Activated naive CD8-positive, alpha-beta T cell treated with anti-CD3 and anti-CD28 coated beads, Interleukin-2, amount 50 U/mL, for 24 hours (primary cell): ENCODE data around the gene PDE4B.

Source experiments
- ATAC-seq: fragments of 150-1000 bp; cut with Tn5 transposase; one replicate; pipeline ENCODE4 v1.10.0; 2021
- DNase-seq: peaks from one replicate; pipeline ENCODE4 v3.0.0; 2021
- H3K27ac Mint-ChIP-seq: one replicate; pipeline ENCODE4 v1.8.0; 2021; ENCODE audit warnings: mild to moderate bottlenecking, mixed read lengths
- H3K27me3 Mint-ChIP-seq: one replicate; pipeline ENCODE4 v1.8.0; 2021; ENCODE audit warnings: mixed read lengths
- H3K36me3 Mint-ChIP-seq: one replicate; pipeline ENCODE4 v1.8.0; 2021; ENCODE audit warnings: low read depth, mixed read lengths
- H3K4me1 Mint-ChIP-seq: one replicate; pipeline ENCODE4 v1.8.0; 2021; ENCODE audit warnings: mixed read lengths
- H3K4me3 Mint-ChIP-seq: one replicate; pipeline ENCODE4 v1.8.0; 2021; ENCODE audit warnings: mild to moderate bottlenecking, moderate library complexity, mixed read lengths
- H3K9me3 Mint-ChIP-seq: one replicate; pipeline ENCODE4 v1.8.0; 2021; ENCODE audit warnings: mixed read lengths

Gene PDE4B

GRCh38 chr1:66337249-66337648 lies 544.6 kb downstream of the PDE4B start:
- Mint-ChIP-seq H3K27me3 (no peaks in the 10 kb centered on the region), H3K36me3 (peaks cover 43% of the 10 kb centered on the region), H3K4me3 (peak overlapping the region; percentile 94), H3K27ac (peak overlapping the region; percentile 93), H3K9me3 (no peaks in the 10 kb centered on the region), H3K4me1 (peaks cover 74% of the 10 kb centered on the region)
- ATAC-seq (no peak), DNase-seq (no peak)

DNA sequence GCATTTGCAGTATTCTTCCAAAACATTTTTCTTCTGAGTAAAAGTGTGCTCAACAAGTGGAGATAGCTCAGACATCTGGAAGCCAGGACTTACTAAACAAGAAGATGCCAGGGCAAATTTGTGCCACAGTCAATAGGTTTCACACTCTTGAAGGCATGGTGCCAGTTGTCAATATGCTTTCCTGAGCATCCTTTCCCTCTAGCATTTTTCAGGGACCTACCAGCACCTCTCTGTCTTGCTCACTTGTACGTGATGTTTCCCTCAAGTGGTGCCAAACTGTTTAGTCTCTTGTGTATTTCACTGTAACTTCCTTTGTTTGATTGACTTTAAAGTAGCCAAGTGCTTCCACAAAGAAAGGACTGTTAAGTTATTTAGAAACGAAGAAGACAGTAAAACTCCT lies 547.2 kb downstream of the PDE4B start:
- Mint-ChIP-seq H3K9me3 (no peaks in the 10 kb centered on the region), H3K36me3 (peaks cover 33% of the 10 kb centered on the region), H3K4me3 (peak overlapping the region; percentile 70), H3K27me3 (no peaks in the 10 kb centered on the region), H3K4me1 (peaks cover 90% of the 10 kb centered on the region), H3K27ac (peak overlapping the region; percentile 86)
- DNase-seq (no peak), ATAC-seq (no peak)

- Mint-ChIP-seq H3K4me3 (peak overlapping the region; percentile 57), H3K9me3 (no peaks in the 10 kb centered on the region), H3K36me3 (peaks cover 21% of the 10 kb centered on the region), H3K27me3 (no peaks in the 10 kb centered on the region), H3K27ac (peak overlapping the region; percentile 86), H3K4me1 (peaks cover 91% of the 10 kb centered on the region)
- peak; percentile 20 for ATAC-seq
- no peak for DNase-seq
Observed at GRCh38 chr1:66341446-66342089, 548.9 kb downstream of the PDE4B start.

- H3K36me3 Mint-ChIP-seq: peaks cover 15% of the 10 kb centered on the region
- peaks cover 91% of the 10 kb centered on the region for H3K4me1 Mint-ChIP-seq
- H3K9me3 Mint-ChIP-seq: no peaks in the 10 kb centered on the region
- ATAC-seq (no peak), DNase-seq (no peak)
- H3K27me3 Mint-ChIP-seq: no peaks in the 10 kb centered on the region
- peak overlapping the region; percentile 60 for H3K4me3 Mint-ChIP-seq
- peak overlapping the region; percentile 59 for H3K27ac Mint-ChIP-seq
Observed at GRCh38 chr1:66342707-66343106, 550.0 kb downstream of the PDE4B start.

DNA sequence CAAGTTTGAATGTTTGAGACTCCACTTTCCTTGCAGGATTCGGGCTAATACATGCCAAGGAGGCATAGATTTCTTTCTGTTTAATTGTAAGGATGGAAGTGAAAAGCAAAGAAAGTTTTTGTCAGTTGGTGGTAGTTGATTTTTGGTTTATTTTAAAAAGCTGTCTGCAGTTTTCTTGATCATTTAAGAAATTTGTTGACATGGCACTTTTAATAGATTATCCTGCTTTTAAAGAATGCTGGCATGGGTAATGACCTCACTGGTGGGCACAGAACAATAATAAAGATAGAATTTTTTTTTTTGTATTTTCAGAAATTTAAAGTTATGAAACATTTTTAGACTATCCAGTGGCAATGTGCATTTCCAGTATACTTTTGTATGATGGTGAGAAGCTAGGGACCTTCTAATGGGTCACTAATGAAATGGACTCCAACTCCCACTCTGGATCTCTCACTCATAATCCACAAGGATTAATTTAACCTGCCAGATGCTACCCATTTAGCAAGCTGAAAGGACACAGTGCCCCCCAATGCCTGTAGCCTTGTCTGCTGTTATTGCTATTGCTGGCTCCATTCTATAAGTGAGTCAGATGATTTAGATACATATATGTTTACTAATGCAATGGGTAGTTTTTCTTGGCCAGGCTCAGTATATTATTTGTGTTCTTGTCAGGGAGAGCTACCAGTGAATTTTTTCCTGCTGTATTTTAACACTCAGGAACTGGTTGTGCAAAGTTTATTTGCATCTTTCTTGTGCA lies 551.1 kb downstream of the PDE4B start:
- peaks cover 10% of the 10 kb centered on the region for H3K36me3 Mint-ChIP-seq
- H3K27ac Mint-ChIP-seq: peak overlapping the region; percentile 59
- H3K4me1 Mint-ChIP-seq: peaks cover 91% of the 10 kb centered on the region
- ATAC-seq: no peak
- peak overlapping the region; percentile 15 for H3K4me3 Mint-ChIP-seq
- no peaks in the 10 kb centered on the region for H3K9me3 Mint-ChIP-seq
- DNase-seq: no peak
- no peaks in the 10 kb centered on the region for H3K27me3 Mint-ChIP-seq

- peak; percentile 75 for ATAC-seq
- H3K4me1 Mint-ChIP-seq: peaks cover 94% of the 10 kb centered on the region
- no peaks in the 10 kb centered on the region for H3K9me3 Mint-ChIP-seq
Observed at GRCh38 chr1:66346057-66346795, 553.5 kb downstream of the PDE4B start.

GRCh38 chr1:66346873-66347272 lies 554.2 kb downstream of the PDE4B start:
- H3K4me3 Mint-ChIP-seq: peak overlapping the region; percentile 30
- ATAC-seq: no peak
- peaks cover 6% of the 10 kb centered on the region for H3K36me3 Mint-ChIP-seq
- no peak for DNase-seq
- no peaks in the 10 kb centered on the region for H3K27me3 Mint-ChIP-seq
- peak overlapping the region; percentile 80 for H3K27ac Mint-ChIP-seq
- H3K4me1 Mint-ChIP-seq: peaks cover 94% of the 10 kb centered on the region
- peaks cover under 1% of the 10 kb centered on the region for H3K9me3 Mint-ChIP-seq

More at GRCh38 chr1:66346057-66346795, 553.5 kb downstream of the PDE4B start:
- H3K4me3 Mint-ChIP-seq: peak overlapping the region; percentile 30
- H3K36me3 Mint-ChIP-seq: peaks cover 6% of the 10 kb centered on the region
- peak overlapping the region; percentile 80 for H3K27ac Mint-ChIP-seq
- no peak for DNase-seq
- no peaks in the 10 kb centered on the region for H3K27me3 Mint-ChIP-seq

DNA sequence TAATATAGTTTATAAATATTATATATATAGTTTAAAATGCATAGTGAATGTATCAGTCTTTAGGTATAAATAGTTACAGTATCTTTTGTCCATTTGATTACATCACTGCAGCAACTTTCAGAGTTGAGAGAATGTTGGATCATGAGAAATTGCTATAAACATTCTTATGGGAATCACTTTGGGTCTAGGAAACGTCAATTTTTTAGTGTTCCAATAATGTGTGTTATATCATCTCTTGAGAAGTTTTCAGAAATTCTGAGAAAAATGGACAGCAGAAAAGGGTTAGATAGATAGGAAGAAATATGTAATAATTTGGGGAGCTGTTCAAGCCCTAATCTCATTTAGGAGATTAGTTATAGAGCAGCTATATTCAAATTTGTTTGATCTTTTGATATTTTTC lies 556.1 kb downstream of the PDE4B start:
- no peak overlapping the region for H3K4me3 Mint-ChIP-seq
- H3K9me3 Mint-ChIP-seq: peaks cover 4% of the 10 kb centered on the region
- H3K27me3 Mint-ChIP-seq: no peaks in the 10 kb centered on the region
- H3K27ac Mint-ChIP-seq: peak overlapping the region; percentile 79
- DNase-seq (no peak), ATAC-seq (no peak)
- H3K36me3 Mint-ChIP-seq: peaks cover 9% of the 10 kb centered on the region
- H3K4me1 Mint-ChIP-seq: peaks cover 97% of the 10 kb centered on the region

- DNase-seq (no peak), ATAC-seq (no peak)
- Mint-ChIP-seq H3K4me1 (peaks cover 97% of the 10 kb centered on the region), H3K9me3 (peaks cover 4% of the 10 kb centered on the region), H3K4me3 (peak overlapping the region; percentile 66), H3K27ac (peak overlapping the region; percentile 79), H3K36me3 (peaks cover 9% of the 10 kb centered on the region), H3K27me3 (no peaks in the 10 kb centered on the region)
Observed at GRCh38 chr1:66349242-66349641, 556.5 kb downstream of the PDE4B start.

DNA sequence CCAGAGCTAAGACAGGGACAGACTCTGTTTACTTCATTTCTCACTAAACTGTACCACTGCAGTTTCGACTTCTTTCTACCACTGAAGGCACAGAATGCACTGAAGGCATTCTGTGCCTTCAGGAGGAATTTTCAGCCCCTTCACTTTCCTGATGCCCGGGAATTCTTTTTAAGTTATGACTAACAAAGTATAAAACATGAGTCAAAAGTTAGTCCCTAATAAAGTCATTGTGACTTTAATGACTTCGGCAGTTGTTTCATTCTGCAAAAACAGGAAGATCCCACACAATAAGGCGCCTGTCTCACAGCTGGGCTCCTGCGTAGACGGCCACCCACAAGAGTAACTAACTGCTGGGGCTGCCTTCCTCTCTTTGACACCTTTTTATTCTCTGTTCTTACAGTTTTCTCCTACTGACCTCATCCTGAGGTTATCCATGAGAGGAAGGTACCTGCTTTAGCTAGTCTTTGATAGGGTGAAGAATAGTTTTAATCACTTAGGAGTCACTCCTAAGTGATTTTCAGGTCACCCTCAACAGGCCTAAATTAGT lies 557.4 kb downstream of the PDE4B start:
- DNase-seq: no peak
- Mint-ChIP-seq H3K27me3 (no peaks in the 10 kb centered on the region), H3K9me3 (peaks cover 4% of the 10 kb centered on the region), H3K27ac (peak overlapping the region; percentile 80), H3K36me3 (peaks cover 10% of the 10 kb centered on the region), H3K4me1 (peaks cover 98% of the 10 kb centered on the region), H3K4me3 (peak overlapping the region; percentile 66)
- ATAC-seq: peak; percentile 78

DNA sequence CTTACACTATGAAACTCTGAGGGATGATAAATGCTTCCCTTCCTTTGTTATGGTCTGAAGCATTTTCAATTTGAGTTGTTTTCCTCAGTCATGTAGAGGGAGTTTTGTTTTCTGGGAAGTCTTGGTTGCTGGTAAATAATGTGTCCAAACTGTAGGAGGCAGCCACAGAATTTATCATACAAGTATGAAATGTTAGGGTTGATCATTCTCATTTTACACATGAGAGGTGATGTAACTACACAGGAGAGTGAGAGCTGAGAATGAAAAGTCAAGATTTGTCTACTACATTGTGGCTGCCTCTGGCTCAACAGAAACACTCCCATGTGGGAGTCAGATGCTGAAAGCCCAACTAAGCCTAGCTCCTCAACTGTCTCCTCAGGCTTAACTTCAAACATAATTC lies 558.8 kb downstream of the PDE4B start:
- Mint-ChIP-seq H3K27me3 (no peaks in the 10 kb centered on the region), H3K9me3 (peaks cover 4% of the 10 kb centered on the region), H3K4me1 (peaks cover 98% of the 10 kb centered on the region), H3K27ac (peak overlapping the region; percentile 80), H3K36me3 (peaks cover 22% of the 10 kb centered on the region), H3K4me3 (peak overlapping the region; percentile 44)
- no peak for DNase-seq
- ATAC-seq: peak; percentile 52

GRCh38 chr1:66351913-66352312 lies 559.2 kb downstream of the PDE4B start:
- H3K27ac Mint-ChIP-seq: peak overlapping the region; percentile 80
- no peak for DNase-seq
- H3K4me3 Mint-ChIP-seq: peak overlapping the region; percentile 44
- H3K27me3 Mint-ChIP-seq: no peaks in the 10 kb centered on the region
- ATAC-seq: peak; percentile 61
- peaks cover 25% of the 10 kb centered on the region for H3K36me3 Mint-ChIP-seq
- peaks cover 4% of the 10 kb centered on the region for H3K9me3 Mint-ChIP-seq
- H3K4me1 Mint-ChIP-seq: peaks cover 98% of the 10 kb centered on the region

- DNase-seq (no peak), ATAC-seq (no peak)
- H3K27me3 Mint-ChIP-seq: no peaks in the 10 kb centered on the region
- peak overlapping the region; percentile 80 for H3K27ac Mint-ChIP-seq
- H3K4me3 Mint-ChIP-seq: no peak overlapping the region
- peaks cover 98% of the 10 kb centered on the region for H3K4me1 Mint-ChIP-seq
- peaks cover 29% of the 10 kb centered on the region for H3K36me3 Mint-ChIP-seq
- H3K9me3 Mint-ChIP-seq: peaks cover 4% of the 10 kb centered on the region
Observed at GRCh38 chr1:66352792-66353191, 560.1 kb downstream of the PDE4B start.

GRCh38 chr1:66353257-66353656 lies 560.6 kb downstream of the PDE4B start:
- ATAC-seq: no peak
- H3K4me1 Mint-ChIP-seq: peaks cover 98% of the 10 kb centered on the region
- H3K4me3 Mint-ChIP-seq: no peak overlapping the region
- DNase-seq: no peak
- peaks cover 4% of the 10 kb centered on the region for H3K9me3 Mint-ChIP-seq
- H3K36me3 Mint-ChIP-seq: peaks cover 33% of the 10 kb centered on the region
- H3K27me3 Mint-ChIP-seq: no peaks in the 10 kb centered on the region
- H3K27ac Mint-ChIP-seq: peak overlapping the region; percentile 80
